ACHN (cell line): Measurements from ENCODE around the gene ACVR2B.

Experiments used
- DNase-seq: peaks from one replicate; pipeline ENCODE4 v3.0.0-alpha.2; 2015
- in situ Hi-C: cut with HindIII; loops from 2 replicates; pipeline ENCODE4 v1.10.0; 2017; ENCODE audit warnings: low sequenced_read_pairs, low pct_ligation_motif_present, low pct_unique_long_range_greater_than_20kb

ACVR2B gene

GRCh38 chr3:38455639-38456430 lies 2.1 kb downstream of the ACVR2B start:
- no peak for DNase-seq
- in situ Hi-C loops, result no loop called here

GRCh38 chr3:38457111-38458003 lies 3.7 kb downstream of the ACVR2B start:
- no peak for DNase-seq
- in situ Hi-C loops, result no loop called here

- no peak for DNase-seq
- in situ Hi-C loops, result no loop called here
Measured at GRCh38 chr3:38458796-38459498, 5.3 kb downstream of the ACVR2B start.

GRCh38 chr3:38459499-38460048 lies 5.9 kb downstream of the ACVR2B start:
- in situ Hi-C loops, result no loop called here
- DNase-seq, result no peak

- no peak for DNase-seq
- in situ Hi-C loops, result no loop called here
Measured at GRCh38 chr3:38460377-38461270, 6.9 kb downstream of the ACVR2B start.

GRCh38 chr3:38465588-38466154 lies 12.0 kb downstream of the ACVR2B start:
- in situ Hi-C loops, result no loop called here
- DNase-seq, result no peak

GRCh38 chr3:38468765-38469164 lies 15.1 kb downstream of the ACVR2B start:
- in situ Hi-C loops, result no loop called here
- no peak for DNase-seq

- no peak for DNase-seq
- in situ Hi-C loops, result no loop called here
Measured at GRCh38 chr3:38469852-38470251, 16.2 kb downstream of the ACVR2B start.

GRCh38 chr3:38471260-38471857 lies 17.7 kb downstream of the ACVR2B start:
- no peak for DNase-seq
- in situ Hi-C loops, result no loop called here

- no peak for DNase-seq
- in situ Hi-C loops, result no loop called here
Measured at GRCh38 chr3:38472342-38472741, 18.7 kb downstream of the ACVR2B start.

GRCh38 chr3:38473229-38473628 lies 19.5 kb downstream of the ACVR2B start:
- no peak for DNase-seq
- in situ Hi-C loops, result no loop called here

- DNase-seq, result no peak
- in situ Hi-C loops, result no loop called here
Measured at GRCh38 chr3:38474928-38475605, 21.4 kb downstream of the ACVR2B start.

- in situ Hi-C loops, result no loop called here
- DNase-seq, result no peak
Measured at GRCh38 chr3:38475716-38476115, 22.0 kb downstream of the ACVR2B start.

- no peak for DNase-seq
- in situ Hi-C loops, result no loop called here
Measured at GRCh38 chr3:38476157-38476756, 22.6 kb downstream of the ACVR2B start.

- in situ Hi-C loops, result no loop called here
Measured at GRCh38 chr3:38477057-38477820, 23.5 kb downstream of the ACVR2B start.

More at GRCh38 chr3:38477057-38477820, 23.5 kb downstream of the ACVR2B start:
- no peak for DNase-seq
